Measurements from ENCODE around the gene PCDH9.

The PCDH9 gene

GRCh38 chr13:66680031-66680430 is 550.1 kb downstream of the PCDH9 start:
- DNase-seq (ENCODE audit: low read depth): no peak
- H3K27me3 ChIP-seq (replicated peaks; ENCODE audit: control insufficient read depth, insufficient read depth, low read length): no peaks in the 10 kb centered on the region

GRCh38 chr13:66675620-66676019 is 554.5 kb downstream of the PCDH9 start:
- H3K27me3 ChIP-seq (replicated peaks; ENCODE audit: control insufficient read depth, insufficient read depth, low read length): no peaks in the 10 kb centered on the region
- no peaks in the 10 kb centered on the region for H3K36me3 ChIP-seq (ENCODE audit: control insufficient read depth, insufficient read depth, low read length, severe bottlenecking)
- H3K4me3 ChIP-seq (ENCODE audit: low read length): no peak overlapping the region
- H3K9ac ChIP-seq (ENCODE audit: low read length): no peak overlapping the region
- DNase-seq (ENCODE audit: low read depth): peak; percentile 31
- H3K4me1 ChIP-seq (ENCODE audit: control insufficient read depth, insufficient read depth, low read length): peaks cover 13% of the 10 kb centered on the region
- H3K9me3 ChIP-seq (ENCODE audit: control insufficient read depth, low read length): no peaks in the 10 kb centered on the region

More at GRCh38 chr13:66680031-66680430, 550.1 kb downstream of the PCDH9 start:
- Histone ChIP-seq H3K4me1 (ENCODE audit: control insufficient read depth, insufficient read depth, low read length) (peaks cover 17% of the 10 kb centered on the region), H3K9me3 (ENCODE audit: control insufficient read depth, low read length) (peaks cover 2% of the 10 kb centered on the region), H3K9ac (ENCODE audit: low read length) (no peak overlapping the region), H3K36me3 (ENCODE audit: control insufficient read depth, insufficient read depth, low read length, severe bottlenecking) (no peaks in the 10 kb centered on the region), H3K4me3 (ENCODE audit: low read length) (no peak overlapping the region)

GRCh38 chr13:66673401-66673800 is 556.7 kb downstream of the PCDH9 start:
- no peaks in the 10 kb centered on the region for H3K9me3 ChIP-seq (ENCODE audit: control insufficient read depth, low read length)
- no peak overlapping the region for H3K4me3 ChIP-seq (ENCODE audit: low read length)
- peaks cover 13% of the 10 kb centered on the region for H3K4me1 ChIP-seq (ENCODE audit: control insufficient read depth, insufficient read depth, low read length)
- DNase-seq (ENCODE audit: low read depth): peak; percentile 75
- H3K9ac ChIP-seq (ENCODE audit: low read length): no peak overlapping the region
- H3K27me3 ChIP-seq (replicated peaks; ENCODE audit: control insufficient read depth, insufficient read depth, low read length): no peaks in the 10 kb centered on the region
- no peaks in the 10 kb centered on the region for H3K36me3 ChIP-seq (ENCODE audit: control insufficient read depth, insufficient read depth, low read length, severe bottlenecking)

GRCh38 chr13:66665991-66666390 is 564.1 kb downstream of the PCDH9 start:
- H3K4me3 ChIP-seq (ENCODE audit: low read length): no peak overlapping the region
- H3K4me1 ChIP-seq (ENCODE audit: control insufficient read depth, insufficient read depth, low read length): no peaks in the 10 kb centered on the region
- H3K9ac ChIP-seq (ENCODE audit: low read length): no peak overlapping the region
- no peaks in the 10 kb centered on the region for H3K27me3 ChIP-seq (replicated peaks; ENCODE audit: control insufficient read depth, insufficient read depth, low read length)
- no peaks in the 10 kb centered on the region for H3K36me3 ChIP-seq (ENCODE audit: control insufficient read depth, insufficient read depth, low read length, severe bottlenecking)
- DNase-seq (ENCODE audit: low read depth): peak; percentile 86
- no peaks in the 10 kb centered on the region for H3K9me3 ChIP-seq (ENCODE audit: control insufficient read depth, low read length)

GRCh38 chr13:66663711-66664110 is 566.4 kb downstream of the PCDH9 start:
- no peaks in the 10 kb centered on the region for H3K9me3 ChIP-seq (ENCODE audit: control insufficient read depth, low read length)
- no peak for DNase-seq (ENCODE audit: low read depth)
- no peak overlapping the region for H3K4me3 ChIP-seq (ENCODE audit: low read length)
- H3K27me3 ChIP-seq (replicated peaks; ENCODE audit: control insufficient read depth, insufficient read depth, low read length): no peaks in the 10 kb centered on the region
- no peaks in the 10 kb centered on the region for H3K36me3 ChIP-seq (ENCODE audit: control insufficient read depth, insufficient read depth, low read length, severe bottlenecking)
- peaks cover 19% of the 10 kb centered on the region for H3K4me1 ChIP-seq (ENCODE audit: control insufficient read depth, insufficient read depth, low read length)
- H3K9ac ChIP-seq (ENCODE audit: low read length): no peak overlapping the region

GRCh38 chr13:66663206-66663605 is 566.9 kb downstream of the PCDH9 start:
- no peaks in the 10 kb centered on the region for H3K36me3 ChIP-seq (ENCODE audit: control insufficient read depth, insufficient read depth, low read length, severe bottlenecking)

GRCh38 chr13:66661336-66661735 is 568.8 kb downstream of the PCDH9 start:
- DNase-seq (ENCODE audit: low read depth): no peak
- no peak overlapping the region for H3K9ac ChIP-seq (ENCODE audit: low read length)
- H3K4me3 ChIP-seq (ENCODE audit: low read length): no peak overlapping the region
- no peaks in the 10 kb centered on the region for H3K27me3 ChIP-seq (replicated peaks; ENCODE audit: control insufficient read depth, insufficient read depth, low read length)
- H3K9me3 ChIP-seq (ENCODE audit: control insufficient read depth, low read length): no peaks in the 10 kb centered on the region
- no peaks in the 10 kb centered on the region for H3K36me3 ChIP-seq (ENCODE audit: control insufficient read depth, insufficient read depth, low read length, severe bottlenecking)
- H3K4me1 ChIP-seq (ENCODE audit: control insufficient read depth, insufficient read depth, low read length): peaks cover 19% of the 10 kb centered on the region

More at GRCh38 chr13:66663206-66663605, 566.9 kb downstream of the PCDH9 start:
- no peak for DNase-seq (ENCODE audit: low read depth)
- Histone ChIP-seq H3K27me3 (replicated peaks; ENCODE audit: control insufficient read depth, insufficient read depth, low read length) (no peaks in the 10 kb centered on the region), H3K9me3 (ENCODE audit: control insufficient read depth, low read length) (no peaks in the 10 kb centered on the region), H3K4me1 (ENCODE audit: control insufficient read depth, insufficient read depth, low read length) (peaks cover 19% of the 10 kb centered on the region), H3K4me3 (ENCODE audit: low read length) (no peak overlapping the region), H3K9ac (ENCODE audit: low read length) (no peak overlapping the region)

GRCh38 chr13:66660468-66660813 is 569.7 kb downstream of the PCDH9 start:
- Histone ChIP-seq H3K9me3 (ENCODE audit: control insufficient read depth, low read length) (no peaks in the 10 kb centered on the region), H3K4me3 (ENCODE audit: low read length) (no peak overlapping the region), H3K27me3 (replicated peaks; ENCODE audit: control insufficient read depth, insufficient read depth, low read length) (no peaks in the 10 kb centered on the region), H3K4me1 (ENCODE audit: control insufficient read depth, insufficient read depth, low read length) (peaks cover 19% of the 10 kb centered on the region), H3K36me3 (ENCODE audit: control insufficient read depth, insufficient read depth, low read length, severe bottlenecking) (no peaks in the 10 kb centered on the region), H3K9ac (ENCODE audit: low read length) (no peak overlapping the region)
- DNase-seq (ENCODE audit: low read depth): no peak

GRCh38 chr13:66659701-66660467 is 570.3 kb downstream of the PCDH9 start:
- DNase-seq (ENCODE audit: low read depth): peak; percentile 62
- peaks cover 19% of the 10 kb centered on the region for H3K4me1 ChIP-seq (ENCODE audit: control insufficient read depth, insufficient read depth, low read length)
- peak overlapping the region; percentile 35 for H3K9ac ChIP-seq (ENCODE audit: low read length)
- H3K27me3 ChIP-seq (replicated peaks; ENCODE audit: control insufficient read depth, insufficient read depth, low read length): no peaks in the 10 kb centered on the region
- no peaks in the 10 kb centered on the region for H3K9me3 ChIP-seq (ENCODE audit: control insufficient read depth, low read length)
- peak overlapping the region; percentile 56 for H3K4me3 ChIP-seq (ENCODE audit: low read length)
- no peaks in the 10 kb centered on the region for H3K36me3 ChIP-seq (ENCODE audit: control insufficient read depth, insufficient read depth, low read length, severe bottlenecking)

- Histone ChIP-seq H3K36me3 (ENCODE audit: control insufficient read depth, insufficient read depth, low read length, severe bottlenecking) (no peaks in the 10 kb centered on the region), H3K9me3 (ENCODE audit: control insufficient read depth, low read length) (no peaks in the 10 kb centered on the region), H3K27me3 (replicated peaks; ENCODE audit: control insufficient read depth, insufficient read depth, low read length) (no peaks in the 10 kb centered on the region), H3K9ac (ENCODE audit: low read length) (no peak overlapping the region), H3K4me3 (ENCODE audit: low read length) (peak overlapping the region; percentile 56), H3K4me1 (ENCODE audit: control insufficient read depth, insufficient read depth, low read length) (peaks cover 19% of the 10 kb centered on the region)
- peak; percentile 34 for DNase-seq (ENCODE audit: low read depth)
Observed at GRCh38 chr13:66659286-66659685, 570.9 kb downstream of the PCDH9 start.

- Histone ChIP-seq H3K9ac (ENCODE audit: low read length) (no peak overlapping the region), H3K4me1 (ENCODE audit: control insufficient read depth, insufficient read depth, low read length) (peaks cover 19% of the 10 kb centered on the region), H3K27me3 (replicated peaks; ENCODE audit: control insufficient read depth, insufficient read depth, low read length) (no peaks in the 10 kb centered on the region), H3K36me3 (ENCODE audit: control insufficient read depth, insufficient read depth, low read length, severe bottlenecking) (no peaks in the 10 kb centered on the region), H3K4me3 (ENCODE audit: low read length) (no peak overlapping the region), H3K9me3 (ENCODE audit: control insufficient read depth, low read length) (no peaks in the 10 kb centered on the region)
- peak; percentile 88 for DNase-seq (ENCODE audit: low read depth)
Observed at GRCh38 chr13:66657165-66657881, 572.8 kb downstream of the PCDH9 start.
